ENCODE results near the gene PICK1.
A peak's percentile ranks its signal among the peaks of the same experiment; 100 is the strongest.

PICK1 gene

DNA sequence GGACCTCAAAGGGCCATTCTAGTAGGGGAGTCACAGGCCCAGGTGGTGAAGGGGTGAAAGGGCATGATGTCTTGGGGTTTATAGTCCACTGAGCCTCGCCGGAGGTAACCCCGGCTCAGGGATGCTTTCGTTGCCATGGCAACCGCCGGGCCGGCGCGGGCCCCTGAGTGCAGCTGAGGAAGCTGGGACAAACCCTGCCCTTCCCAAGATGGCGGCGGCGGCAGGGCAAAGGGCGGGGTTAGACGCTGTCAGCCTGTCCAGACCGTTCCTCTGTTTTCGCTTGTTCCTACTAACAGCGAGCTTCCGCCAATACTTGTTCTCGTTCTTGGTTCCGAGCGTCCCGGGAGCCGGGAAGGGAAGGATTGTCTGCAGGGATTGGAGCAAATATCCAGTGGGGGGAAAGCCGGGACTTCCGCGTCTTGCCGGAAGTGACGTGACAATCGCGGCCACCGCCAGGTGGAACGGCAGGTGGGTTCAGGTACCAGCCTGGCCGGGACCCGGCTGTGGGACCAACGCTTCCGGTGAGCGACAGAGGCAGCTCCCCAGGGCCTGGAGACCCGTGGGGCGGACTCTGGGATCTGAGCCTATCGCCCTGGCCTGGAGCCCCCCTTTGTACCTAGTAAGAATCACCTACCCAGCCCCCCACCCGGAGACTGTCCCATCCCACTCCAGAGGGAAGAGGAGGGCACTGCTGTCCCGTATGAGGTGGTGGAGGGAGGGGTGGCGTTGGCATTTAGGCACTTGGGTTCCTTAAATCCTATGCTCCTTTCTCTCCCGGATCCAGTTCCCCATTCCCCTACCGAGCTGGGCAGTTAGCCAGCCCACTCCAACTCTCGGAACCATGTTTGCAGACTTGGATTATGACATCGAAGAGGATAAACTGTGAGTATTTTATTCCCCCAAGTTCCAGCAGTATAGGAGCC lies at the start of gene PICK1:
Gene PICK1, plus strand, starts transcription at position 436 of the 923 bp plus-strand sequence. Its CDS starts 406 bp downstream, at position 842.
- peak; percentile 62 for DNase-seq (ENCODE audit: low read depth)

DNA sequence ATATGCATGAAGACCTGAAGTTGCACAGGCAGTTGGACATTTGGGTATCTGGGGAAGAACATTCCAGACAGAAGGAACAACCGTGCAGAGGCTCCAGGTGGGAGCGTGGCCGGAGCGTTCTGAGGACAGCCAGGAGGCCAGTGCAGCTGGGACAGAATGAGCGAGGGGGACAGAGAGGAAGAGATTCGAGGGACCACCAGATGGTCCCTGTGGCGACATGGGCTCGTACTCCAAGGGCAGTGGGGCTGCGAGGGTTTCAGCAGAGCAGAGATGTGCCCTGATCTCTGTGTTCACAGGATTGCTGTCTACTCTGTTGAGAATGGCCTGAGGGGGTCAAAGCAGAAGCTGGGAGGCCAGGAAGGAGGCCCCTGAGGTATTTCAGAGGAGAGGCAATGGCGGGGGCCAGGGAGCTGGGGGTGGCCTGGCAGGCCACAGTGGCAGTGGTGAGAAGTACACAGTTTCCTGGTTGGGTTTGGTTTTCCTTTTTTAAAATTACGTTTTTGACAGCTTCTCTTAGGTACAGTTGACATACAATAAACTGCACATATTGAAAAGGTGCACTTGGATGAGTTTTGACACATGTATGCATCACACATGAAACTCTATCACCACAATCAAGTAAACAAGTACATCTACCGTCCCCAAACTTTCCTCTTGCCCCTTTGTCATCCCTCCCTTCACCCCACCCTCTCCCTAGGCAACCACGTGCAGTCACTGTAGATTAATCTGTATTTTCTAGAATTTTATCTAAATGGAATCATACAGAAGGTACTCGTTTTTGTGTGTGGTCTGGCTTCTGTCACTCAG lies 48.0 kb upstream of the PICK1 start:
- no peak for DNase-seq (ENCODE audit: low read depth)

DNA sequence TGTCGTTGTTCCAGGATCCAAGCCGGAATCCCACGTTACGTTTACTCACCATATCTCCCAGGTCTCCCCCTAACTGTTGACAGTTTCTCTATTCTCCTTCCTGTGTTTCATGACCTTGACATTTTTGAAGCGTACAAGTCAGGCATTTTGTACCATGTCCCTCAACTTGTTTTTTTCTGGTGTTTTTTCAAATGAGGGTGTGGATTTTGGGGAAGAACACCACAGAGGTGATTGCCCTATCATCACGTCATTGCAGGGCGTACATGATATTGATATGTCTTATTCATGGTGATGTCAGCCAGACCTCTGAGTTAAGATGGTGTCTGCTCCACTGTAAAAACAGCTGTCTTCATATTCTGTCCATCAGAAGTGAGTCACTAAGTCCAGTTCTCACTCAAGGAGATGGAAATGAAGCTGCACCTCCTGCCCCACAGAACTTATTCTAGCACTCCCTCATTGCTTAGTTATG lies 44.6 kb upstream of the PICK1 start:
- no peak for DNase-seq (ENCODE audit: low read depth)

DNA sequence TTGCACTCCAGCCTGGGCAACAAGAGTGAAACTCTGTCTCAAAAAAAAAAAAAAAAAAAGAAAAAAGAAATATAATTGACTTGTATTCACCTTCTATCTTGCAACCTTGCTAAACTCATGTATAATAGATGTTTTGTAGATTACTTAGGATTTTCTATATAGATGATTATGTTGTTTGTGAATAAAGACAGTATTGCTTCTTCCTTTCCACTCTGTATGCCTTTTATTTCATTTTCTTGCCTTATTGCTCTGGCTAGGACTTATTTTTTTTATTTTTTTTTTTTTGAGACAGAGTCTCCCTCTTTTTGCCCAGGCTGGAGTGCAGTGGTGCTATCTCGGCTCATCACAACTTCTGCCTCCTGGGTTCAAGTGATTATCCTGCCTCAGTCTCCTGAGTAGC lies 43.1 kb upstream of the PICK1 start:
- DNase-seq (ENCODE audit: low read depth), result no peak

DNA sequence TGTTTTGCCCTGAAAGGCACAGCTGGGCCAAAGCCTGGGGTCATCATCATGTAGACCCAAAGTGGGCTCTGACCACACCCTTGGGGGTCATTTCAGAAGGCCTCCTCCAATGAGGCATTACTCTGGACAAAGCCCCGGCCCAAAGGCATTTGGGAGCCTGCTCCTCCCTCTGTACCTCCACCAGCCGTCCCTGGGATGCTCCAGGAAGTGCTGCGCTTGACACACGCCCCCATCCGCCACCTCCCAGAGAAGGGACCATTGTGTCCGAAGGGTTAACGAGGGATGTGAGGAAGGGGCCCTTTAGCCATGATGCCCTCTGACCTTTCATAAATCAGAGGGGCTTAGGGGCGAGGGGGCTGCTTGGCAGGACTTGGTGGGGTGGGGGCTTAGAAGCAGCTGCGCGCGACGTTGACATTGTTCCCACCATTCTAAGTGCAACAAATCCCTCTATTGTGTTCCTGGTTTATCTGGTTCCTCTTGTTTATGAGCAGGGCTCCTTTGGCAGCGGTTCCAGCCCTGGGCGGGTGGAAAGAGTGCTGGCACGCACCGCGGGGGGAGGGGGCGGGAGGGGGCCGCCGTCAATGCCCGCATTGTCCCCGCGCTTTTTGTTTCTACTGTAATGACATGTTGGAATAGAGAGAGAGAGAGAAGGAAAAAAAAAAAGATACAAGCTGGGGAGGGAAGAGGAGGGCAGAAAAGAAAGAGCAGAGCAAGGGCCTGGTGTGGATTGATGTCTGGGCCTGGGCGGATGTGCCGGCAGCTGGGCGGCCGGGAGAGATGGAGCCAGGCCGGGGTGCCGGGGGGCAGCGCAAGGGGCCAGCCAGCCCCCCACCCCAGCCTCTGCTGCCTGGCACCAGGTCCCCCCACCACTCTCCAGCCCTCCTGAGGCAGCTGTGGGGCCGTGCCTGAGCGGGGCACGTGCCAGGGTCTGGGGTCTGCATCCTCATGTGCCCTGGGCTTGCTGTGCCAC lies 40.7 kb upstream of the PICK1 start:
- DNase-seq (ENCODE audit: low read depth), result no peak

DNA sequence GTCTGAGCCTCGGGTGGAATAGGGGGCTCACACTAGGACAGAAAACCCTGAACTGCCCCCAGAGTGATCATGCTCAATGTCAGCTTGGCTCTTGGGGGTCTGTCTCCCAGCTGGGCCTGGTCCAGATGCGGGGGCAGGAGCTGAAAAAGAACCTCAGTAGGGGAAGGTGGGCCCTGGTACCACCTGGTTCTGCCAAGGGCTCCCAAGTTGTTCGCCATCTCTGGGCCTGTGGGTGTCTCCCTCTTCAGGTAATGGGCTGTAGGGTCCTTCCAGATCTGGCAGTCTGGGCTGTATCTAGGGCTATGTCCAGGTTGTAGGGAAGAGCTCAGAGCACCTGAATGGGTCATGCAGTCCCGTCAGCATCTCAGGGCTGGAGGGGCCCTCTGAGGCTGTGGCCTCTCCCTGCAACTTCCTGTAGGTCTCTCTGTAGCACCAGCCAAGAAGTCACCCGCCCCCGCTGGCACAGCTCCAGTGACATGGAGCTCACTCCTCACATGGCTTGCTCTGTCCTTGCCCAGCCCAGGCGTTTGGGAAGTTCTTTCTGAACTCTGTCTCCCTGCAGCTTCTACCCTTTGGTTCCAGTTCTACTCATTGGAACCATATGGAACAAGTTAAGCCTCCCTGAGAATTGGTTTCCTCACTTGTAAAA lies 39.8 kb upstream of the PICK1 start:
- DNase-seq (ENCODE audit: low read depth), result no peak

DNA sequence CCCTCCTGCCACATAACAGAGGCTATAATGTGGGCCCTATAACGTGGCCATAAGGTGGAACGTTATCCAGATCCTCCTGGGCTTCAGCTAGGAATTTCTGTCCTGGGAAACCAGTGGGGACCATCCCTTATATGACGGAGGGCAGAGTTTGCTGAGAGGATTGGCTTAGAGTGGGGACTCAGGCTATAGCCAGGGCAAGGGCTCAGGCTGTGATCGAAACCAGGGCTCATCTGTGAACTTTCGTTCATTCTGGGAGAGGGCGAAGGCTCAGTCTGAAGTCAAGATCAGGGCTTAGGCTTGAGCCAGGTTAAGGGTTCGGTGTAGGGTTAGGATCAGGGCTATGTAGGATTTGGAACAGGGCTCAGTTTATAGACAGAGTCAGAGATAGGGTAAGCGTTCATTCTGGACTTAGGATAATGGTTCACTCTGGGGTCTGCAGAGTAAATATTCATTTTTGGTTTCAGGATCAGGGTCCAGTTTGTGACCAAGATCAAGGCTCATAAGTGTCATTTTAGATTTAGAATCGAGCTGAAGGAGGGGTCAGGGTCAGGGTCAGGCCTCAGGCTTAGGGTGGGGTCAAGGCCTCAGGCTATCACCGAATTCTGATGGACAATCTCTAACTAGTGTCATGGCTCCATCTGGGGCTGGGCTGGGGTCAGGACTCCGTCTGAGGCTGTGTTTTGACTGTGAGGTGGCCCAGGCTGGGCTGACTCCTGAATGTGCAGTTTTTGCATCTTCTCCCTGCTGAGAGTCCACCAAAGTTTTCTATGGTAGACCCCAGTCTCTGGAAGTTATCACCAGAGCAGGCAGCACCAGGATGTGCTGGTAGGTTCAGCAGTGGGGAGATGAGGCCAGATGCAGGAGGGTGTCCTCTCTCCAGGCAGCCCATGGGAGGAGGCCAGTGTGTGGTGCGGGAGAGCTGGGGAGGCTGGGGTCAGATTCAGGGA lies 39.0 kb upstream of the PICK1 start:
- DNase-seq (ENCODE audit: low read depth), result no peak

DNA sequence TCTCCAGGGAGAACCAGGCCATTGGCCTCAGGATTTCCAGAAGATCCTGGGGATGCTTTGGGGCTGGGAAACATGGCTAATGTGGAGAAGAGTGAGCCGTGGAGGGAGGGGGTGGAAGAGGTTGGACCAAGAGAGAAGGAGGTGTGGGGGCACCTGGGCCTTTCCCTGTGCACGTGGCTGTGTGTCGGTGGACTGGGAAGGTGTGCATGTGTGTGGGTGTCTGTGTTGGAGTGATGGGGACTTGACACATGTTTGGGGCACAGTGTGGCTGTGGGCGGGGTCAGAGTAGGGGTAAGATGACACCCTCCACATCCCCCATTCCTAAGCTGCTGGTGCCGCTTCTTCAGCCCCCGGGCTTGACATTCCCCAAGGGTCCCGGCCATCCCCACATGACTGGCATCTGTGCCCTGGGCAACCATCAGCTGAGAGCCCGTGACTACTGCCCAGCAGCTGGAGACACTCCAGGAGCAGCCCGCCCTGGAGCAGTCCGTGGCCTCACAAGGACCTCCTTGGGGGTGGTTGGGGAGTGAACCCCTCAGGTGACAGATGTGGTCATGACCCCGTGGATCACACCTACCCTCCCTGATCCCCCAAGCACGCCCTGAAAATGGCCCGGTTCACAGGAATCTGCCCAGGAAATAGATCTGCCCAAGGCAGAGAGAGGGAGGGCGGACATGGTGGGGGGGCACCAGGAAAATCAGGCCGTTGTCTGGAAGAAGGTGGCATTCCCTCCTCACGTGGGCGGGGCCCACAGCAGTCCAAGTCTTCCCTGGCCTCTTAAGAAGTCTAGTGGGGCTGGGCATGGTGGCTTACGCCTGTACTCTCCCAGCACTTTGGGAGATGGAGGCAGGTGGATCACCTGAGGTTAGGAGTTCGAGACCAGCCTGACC lies 38.0 kb upstream of the PICK1 start:
- no peak for DNase-seq (ENCODE audit: low read depth)

DNA sequence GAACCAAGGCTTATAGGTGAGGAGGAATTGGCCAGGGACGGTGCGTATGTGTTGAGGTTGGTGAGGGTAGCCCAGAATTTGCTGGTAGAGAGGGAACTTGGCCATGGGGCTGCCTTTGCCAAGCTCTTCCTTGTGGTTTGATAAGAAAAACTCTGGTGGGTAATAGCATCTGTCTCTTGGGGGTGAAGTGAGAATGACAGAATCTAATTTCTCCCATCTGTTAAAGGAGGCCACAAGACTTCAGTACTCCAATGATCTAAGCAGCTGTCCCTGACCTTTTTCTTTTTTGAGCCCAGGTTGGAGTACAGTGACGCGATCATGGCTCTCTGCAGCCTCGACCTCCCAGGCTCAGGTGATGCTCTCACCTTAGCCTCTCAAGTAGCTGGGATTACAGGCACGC lies 36.0 kb upstream of the PICK1 start:
- DNase-seq (ENCODE audit: low read depth), result no peak

DNA sequence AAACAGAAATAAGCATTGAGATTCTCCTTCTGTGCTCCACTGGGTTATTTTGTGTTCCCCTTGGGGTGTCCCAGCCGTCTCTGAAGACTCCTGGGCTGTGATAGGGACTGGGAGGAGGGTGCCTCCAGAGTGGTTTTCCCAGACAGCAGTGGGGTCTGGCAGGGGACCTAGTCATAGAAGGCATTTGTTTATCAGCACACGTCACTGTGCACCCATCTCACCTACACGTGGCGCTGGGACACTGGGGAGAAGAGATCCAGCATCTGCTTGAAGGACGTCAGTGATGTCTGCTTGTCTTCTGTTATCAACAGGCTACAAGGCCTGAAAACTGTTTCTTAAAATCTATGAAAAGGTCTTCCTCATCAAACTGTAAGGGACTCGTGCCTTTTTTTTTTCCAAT lies 34.2 kb upstream of the PICK1 start:
- no peak for DNase-seq (ENCODE audit: low read depth)

DNA sequence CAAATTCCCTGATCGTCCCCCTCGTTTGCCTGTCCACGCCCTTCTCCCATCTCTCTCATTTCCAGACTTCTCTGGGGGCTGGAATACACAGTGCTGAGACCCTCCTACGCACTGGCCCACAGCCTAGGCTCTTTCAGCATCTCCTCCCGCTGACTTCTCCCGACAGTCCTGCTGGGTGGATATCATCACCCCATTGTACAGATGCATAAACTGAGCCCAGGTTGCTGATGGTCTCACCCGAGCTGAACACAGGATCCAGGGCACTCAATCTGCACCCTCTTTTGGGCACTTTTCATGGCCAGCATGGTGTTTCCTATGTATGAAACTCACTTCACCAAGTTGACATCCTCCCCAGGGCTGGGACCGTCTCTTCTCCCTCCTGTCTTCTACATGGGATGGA lies 31.7 kb upstream of the PICK1 start:
- DNase-seq (ENCODE audit: low read depth), result no peak

DNA sequence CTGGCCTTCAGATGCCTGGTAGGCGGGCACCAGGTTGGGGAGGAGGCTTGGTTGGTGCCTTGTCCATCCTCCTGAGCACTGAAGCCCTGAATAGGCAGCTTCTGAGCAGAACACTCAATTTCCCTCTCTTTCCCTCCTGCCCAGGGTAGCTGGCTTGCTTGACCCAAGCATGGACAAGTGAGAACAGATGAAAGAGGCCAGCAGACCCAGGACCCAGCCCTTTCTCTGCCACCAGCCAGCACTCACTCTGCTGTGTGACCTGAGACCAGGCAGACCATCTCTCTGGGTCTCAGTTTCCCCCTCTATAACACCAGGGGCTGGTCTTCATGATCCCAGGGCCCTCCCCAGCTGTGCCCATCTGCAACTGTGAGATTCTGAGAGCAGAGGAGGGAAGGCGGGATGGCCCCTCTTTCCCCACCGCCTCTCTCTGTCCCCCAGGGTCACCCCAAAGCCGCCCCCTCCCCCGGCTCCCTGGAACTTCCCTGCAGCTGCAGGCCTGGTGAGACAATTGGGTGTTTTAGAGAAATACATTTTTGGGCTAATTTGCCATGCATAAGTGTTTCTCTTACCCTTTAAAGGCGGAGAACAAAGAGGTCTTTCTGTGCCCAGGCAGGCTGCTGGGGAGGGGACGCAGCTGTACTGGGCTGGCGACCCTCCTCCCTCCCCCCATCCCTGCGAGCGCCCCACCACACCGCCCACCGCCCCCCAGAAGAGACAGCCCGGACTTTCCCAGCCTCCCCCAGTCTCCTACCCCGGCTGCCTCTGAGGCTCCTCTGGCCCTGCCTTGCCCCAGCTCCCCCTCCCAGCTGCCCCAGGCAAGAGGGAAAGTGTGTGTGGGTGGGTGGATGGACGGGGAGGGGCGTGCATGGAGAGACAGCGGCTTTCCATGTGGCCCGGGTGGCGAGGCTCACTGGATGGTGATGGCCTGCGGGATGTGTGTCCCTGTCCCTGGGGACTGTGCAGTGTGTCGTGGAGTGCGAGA lies 30.8 kb upstream of the PICK1 start:
- DNase-seq (ENCODE audit: low read depth), result no peak

DNA sequence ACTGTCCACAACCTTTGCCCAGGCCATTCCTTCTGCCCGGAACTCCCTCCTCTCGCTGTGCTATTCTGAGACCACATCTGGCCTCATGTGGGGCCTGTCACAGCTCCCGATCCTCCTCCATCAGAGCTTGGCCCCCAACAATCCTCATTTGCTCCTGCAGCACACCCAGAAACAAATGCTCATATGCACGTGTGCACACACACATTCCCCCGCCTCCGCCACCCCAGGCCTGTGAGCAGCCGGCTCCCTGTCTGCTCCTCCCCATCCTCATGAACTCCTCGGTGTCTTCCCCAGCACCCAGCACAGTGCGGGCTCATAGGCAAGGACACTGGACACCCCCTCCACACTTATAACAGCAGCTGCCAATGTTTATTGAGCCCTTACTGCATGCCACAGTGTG lies 29.7 kb upstream of the PICK1 start:
- no peak for DNase-seq (ENCODE audit: low read depth)

DNA sequence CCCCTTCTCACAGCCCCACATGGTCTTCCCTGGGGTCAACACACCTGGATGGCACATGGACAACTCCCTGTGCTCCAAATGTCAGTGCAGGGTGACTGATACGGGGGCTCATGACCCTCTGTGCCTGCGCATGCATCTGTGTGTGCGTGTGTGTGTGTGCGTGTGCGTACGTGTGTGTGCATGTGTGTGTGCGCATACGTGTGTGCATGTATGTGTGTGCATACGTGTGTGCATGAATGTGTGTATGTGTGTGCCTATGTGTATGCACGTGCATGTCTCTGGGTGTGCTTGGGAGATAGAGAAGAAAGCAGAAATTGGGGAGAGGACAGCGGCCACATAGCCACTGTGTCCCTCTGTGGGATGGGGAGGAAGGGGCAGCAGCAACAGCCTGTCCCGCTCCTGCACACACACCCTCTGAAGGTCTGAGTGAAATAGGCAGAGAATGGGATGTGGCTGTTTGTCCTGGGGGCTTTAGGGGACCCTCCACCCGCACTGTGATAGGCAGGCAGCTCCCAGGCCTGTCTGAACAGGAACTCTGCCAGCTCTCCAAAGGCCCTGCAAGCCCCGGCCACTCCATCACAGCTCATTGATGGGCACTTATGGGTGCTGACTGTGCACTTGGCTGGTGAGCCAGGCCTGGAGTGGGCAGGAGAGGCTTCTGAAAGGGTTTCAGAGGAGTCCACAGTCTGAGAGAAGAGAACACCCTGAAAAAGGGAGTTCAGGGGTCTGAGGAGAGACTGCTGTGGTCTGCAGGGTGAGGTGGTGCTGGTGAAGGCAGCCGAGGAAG lies 28.7 kb upstream of the PICK1 start:
- no peak for DNase-seq (ENCODE audit: low read depth)

DNA sequence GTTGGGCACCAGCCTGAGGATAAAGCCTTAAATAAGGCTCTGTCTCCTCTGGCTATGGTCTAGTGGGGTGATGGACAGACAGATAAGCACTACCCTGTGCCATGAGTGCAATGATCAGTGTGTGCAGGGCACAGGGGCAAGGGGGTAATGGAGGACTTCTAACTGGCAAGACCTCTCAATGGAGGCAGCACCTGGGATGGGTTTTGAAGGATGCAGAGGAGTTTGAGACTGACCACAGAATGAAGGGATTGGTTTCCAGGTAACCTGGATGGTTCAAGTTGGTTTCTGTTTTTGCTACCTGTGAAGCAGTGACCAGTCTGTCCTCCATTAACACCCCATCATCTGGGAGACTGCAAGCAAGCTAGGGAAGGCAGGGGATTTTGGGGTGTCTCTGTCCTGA lies 27.8 kb upstream of the PICK1 start:
- DNase-seq (ENCODE audit: low read depth), result no peak

DNA sequence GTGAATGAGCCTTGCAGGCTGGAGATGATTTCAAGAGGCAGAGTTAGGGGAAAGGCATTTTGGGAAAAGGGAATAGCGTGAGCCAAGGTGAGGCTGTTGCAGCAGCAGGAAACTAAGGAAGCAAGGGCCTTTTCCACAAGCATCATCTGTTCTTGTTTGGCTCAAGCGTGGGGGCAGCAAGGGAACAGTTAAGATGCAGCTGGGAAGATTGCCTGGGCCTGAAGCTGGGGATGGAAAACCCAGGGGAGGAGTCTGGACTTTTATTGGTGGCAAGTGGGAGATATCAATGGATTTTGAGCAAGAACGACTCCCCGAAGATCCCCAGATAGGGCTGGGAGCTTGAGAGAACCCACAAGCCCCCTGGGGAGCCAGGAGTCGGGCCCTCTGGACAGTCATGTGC lies 27.3 kb upstream of the PICK1 start:
- no peak for DNase-seq (ENCODE audit: low read depth)

Data from activated T-cell treated with anti-CD3 and anti-CD28 coated beads for 1 hour (primary cell).